A673 (cell line): Measurements from ENCODE around the gene DMPK.

Source experiments
- EZH2 ChIP-seq: fragments of 200-600 bp; sonication (generic); IDR thresholded peaks from 2 replicates; pipeline ENCODE4 v1.6.1; 2017; ENCODE audit warnings: borderline replicate concordance, low read depth, mild to moderate bottlenecking, mixed read lengths, antibody characterized with exemption, low read length; ENCODE audit not compliant: poor library complexity, severe bottlenecking
- TF ChIP-seq, protein P1 (sequence below): fragments of 300-800, 200-600 bp; sonication (generic); conservative IDR thresholded peaks from 2 replicates; pipeline ENCODE4 v1.5.1; 2017; ENCODE audit warnings: low read depth, mild to moderate bottlenecking, antibody characterized with exemption, low read length, moderate library complexity, mixed read lengths

DNA sequence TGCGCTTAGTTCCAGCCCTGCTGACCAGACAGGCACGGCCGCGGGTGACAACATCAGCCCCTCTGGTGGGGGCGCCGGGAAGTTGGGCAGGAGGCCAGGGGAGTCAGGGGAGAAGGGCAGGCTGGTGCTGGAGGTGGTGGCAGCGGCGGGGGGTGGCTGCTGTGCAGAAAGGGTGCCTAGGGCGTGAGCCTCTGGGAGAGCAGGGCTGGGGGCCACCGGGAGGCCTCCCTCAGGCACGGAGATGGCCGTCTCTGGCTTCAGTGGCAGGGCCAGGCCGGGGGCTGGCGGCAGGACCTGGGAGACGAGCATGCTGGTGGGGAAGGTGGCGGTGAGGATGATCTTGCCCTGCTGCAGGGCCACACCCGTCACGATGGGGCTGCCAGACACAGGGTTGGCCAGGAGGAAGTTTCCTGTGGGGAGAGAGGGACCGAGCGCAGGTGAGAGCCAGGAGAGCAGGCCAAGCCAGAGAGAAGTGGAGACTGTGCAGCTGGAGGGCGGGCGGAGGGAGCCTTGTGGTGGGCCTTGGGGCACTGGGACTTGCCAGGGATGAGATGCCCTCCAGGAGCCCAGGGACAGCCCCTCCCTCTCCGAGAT is 16.5 kb downstream of the DMPK start:
- TF ChIP-seq, protein P1, sequence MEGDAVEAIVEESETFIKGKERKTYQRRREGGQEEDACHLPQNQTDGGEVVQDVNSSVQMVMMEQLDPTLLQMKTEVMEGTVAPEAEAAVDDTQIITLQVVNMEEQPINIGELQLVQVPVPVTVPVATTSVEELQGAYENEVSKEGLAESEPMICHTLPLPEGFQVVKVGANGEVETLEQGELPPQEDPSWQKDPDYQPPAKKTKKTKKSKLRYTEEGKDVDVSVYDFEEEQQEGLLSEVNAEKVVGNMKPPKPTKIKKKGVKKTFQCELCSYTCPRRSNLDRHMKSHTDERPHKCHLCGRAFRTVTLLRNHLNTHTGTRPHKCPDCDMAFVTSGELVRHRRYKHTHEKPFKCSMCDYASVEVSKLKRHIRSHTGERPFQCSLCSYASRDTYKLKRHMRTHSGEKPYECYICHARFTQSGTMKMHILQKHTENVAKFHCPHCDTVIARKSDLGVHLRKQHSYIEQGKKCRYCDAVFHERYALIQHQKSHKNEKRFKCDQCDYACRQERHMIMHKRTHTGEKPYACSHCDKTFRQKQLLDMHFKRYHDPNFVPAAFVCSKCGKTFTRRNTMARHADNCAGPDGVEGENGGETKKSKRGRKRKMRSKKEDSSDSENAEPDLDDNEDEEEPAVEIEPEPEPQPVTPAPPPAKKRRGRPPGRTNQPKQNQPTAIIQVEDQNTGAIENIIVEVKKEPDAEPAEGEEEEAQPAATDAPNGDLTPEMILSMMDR = no peak
- TF ChIP-seq EZH2 = no peak
